Osteoblast (primary cell): ENCODE results near the gene DCAF6. TPM values are rescaled to one million over a fixed set of nuclear protein-coding genes. Genes with fewer than 3 reads are reported as not detected.

Experiments used
- DNase-seq: peaks from one replicate; pipeline ENCODE4 v3.0.0; 2011; ENCODE audit warnings: low spot score, mixed read lengths; ENCODE audit not compliant: insufficient read length; ENCODE audit errors: missing footprints
- H2AFZ ChIP-seq: 2 replicates; pipeline ENCODE4 v1.6.0; 2011; ENCODE audit warnings: mild to moderate bottlenecking, low read length
- H3K27ac ChIP-seq: 2 replicates; pipeline ENCODE4 v1.5.1; 2011; ENCODE audit warnings: mild to moderate bottlenecking, low read depth, low read length, moderate library complexity
- H3K27me3 ChIP-seq: 2 replicates; pipeline ENCODE4 v1.6.0; 2012; ENCODE audit warnings: mild to moderate bottlenecking, control low read depth, inconsistent platforms, low read length, moderate library complexity; ENCODE audit not compliant: insufficient read depth
- H3K36me3 ChIP-seq: 2 replicates; pipeline ENCODE4 v1.5.1; 2011; ENCODE audit warnings: mild to moderate bottlenecking, low read length, control low read depth, moderate library complexity; ENCODE audit not compliant: insufficient read depth
- H3K4me1 ChIP-seq: 2 replicates; pipeline ENCODE4 v1.5.1; 2011; ENCODE audit warnings: mild to moderate bottlenecking, low read length, control low read depth, moderate library complexity; ENCODE audit not compliant: insufficient read depth
- H3K4me2 ChIP-seq: 2 replicates; pipeline ENCODE4 v1.6.0; 2011; ENCODE audit warnings: mild to moderate bottlenecking, low read length; ENCODE audit not compliant: insufficient read depth
- H3K4me3 ChIP-seq: fragments of 200-600 bp; sonication (generic); 3 replicates; pipeline ENCODE4 v1.5.1; 2012; ENCODE audit warnings: mild to moderate bottlenecking, low read length, inconsistent platforms; ENCODE audit not compliant: insufficient read depth
- H3K79me2 ChIP-seq: 2 replicates; pipeline ENCODE4 v1.6.0; 2012; ENCODE audit warnings: mild to moderate bottlenecking, low read length, control low read depth, inconsistent platforms; ENCODE audit not compliant: insufficient read depth
- H3K9me3 ChIP-seq: 2 replicates; pipeline ENCODE4 v1.5.1; 2011; ENCODE audit warnings: low read depth, low read length, control low read depth
- H4K20me1 ChIP-seq: 2 replicates; pipeline ENCODE4 v1.6.0; 2012; ENCODE audit warnings: mild to moderate bottlenecking, low read length, control low read depth; ENCODE audit not compliant: insufficient read depth
- CTCF ChIP-seq: IDR thresholded peaks from 2 replicates; pipeline ENCODE4 v1.5.1; 2011; ENCODE audit warnings: mild to moderate bottlenecking, low read depth, low read length, moderate library complexity; ENCODE audit errors: extremely low read depth
- total RNA-seq: library from RNA; depleted of rRNA; stranded (reverse); fragments of >200 nt; gene quantifications from 2 replicates; pipeline ENCODE4 v1.2.3, GENCODE V29; 2012

The DCAF6 gene
- total RNA-seq, 1 donor, result 91.6 TPM

- H3K36me3 ChIP-seq, result peaks cover 42% of the 10 kb centered on the region
- no peaks in the 10 kb centered on the region for H3K9me3 ChIP-seq
- peak; percentile 42 for DNase-seq
- no peak for TF ChIP-seq CTCF
- H3K4me3 ChIP-seq, result no peak overlapping the region
- H3K27ac ChIP-seq, result no peak overlapping the region
- peaks cover 2% of the 10 kb centered on the region for H3K79me2 ChIP-seq
- H4K20me1 ChIP-seq, result no peaks in the 10 kb centered on the region
- no peaks in the 10 kb centered on the region for H3K4me1 ChIP-seq
- no peak overlapping the region for H3K4me2 ChIP-seq
- no peak overlapping the region for H2AFZ ChIP-seq
- no peaks in the 10 kb centered on the region for H3K27me3 ChIP-seq
These were observed 57.2 kb downstream of the DCAF6 start for GRCh38 chr1:167993720-167994119.

GRCh38 chr1:167994560-167994959, 58.1 kb downstream of the DCAF6 start:
- no peaks in the 10 kb centered on the region for H3K4me1 ChIP-seq
- H3K4me3 ChIP-seq, result no peak overlapping the region
- no peaks in the 10 kb centered on the region for H3K9me3 ChIP-seq
- H3K27me3 ChIP-seq, result no peaks in the 10 kb centered on the region
- H2AFZ ChIP-seq, result no peak overlapping the region
- TF ChIP-seq CTCF, result no peak
- H4K20me1 ChIP-seq, result no peaks in the 10 kb centered on the region
- H3K4me2 ChIP-seq, result no peak overlapping the region
- H3K27ac ChIP-seq, result no peak overlapping the region
- H3K36me3 ChIP-seq, result peaks cover 42% of the 10 kb centered on the region
- peaks cover 2% of the 10 kb centered on the region for H3K79me2 ChIP-seq
- no peak for DNase-seq

- Histone ChIP-seq H3K27me3 (no peaks in the 10 kb centered on the region), H3K79me2 (peaks cover 2% of the 10 kb centered on the region), H3K4me3 (no peak overlapping the region), H3K27ac (no peak overlapping the region), H3K4me2 (no peak overlapping the region), H3K4me1 (no peaks in the 10 kb centered on the region), H4K20me1 (no peaks in the 10 kb centered on the region), H3K36me3 (peaks cover 42% of the 10 kb centered on the region), H3K9me3 (no peaks in the 10 kb centered on the region), H2AFZ (no peak overlapping the region)
- no peak for DNase-seq
- TF ChIP-seq CTCF, result no peak
These were observed 58.6 kb downstream of the DCAF6 start for GRCh38 chr1:167995038-167995437.

- no peaks in the 10 kb centered on the region for H3K27me3 ChIP-seq
- H3K36me3 ChIP-seq, result peaks cover 38% of the 10 kb centered on the region
- H4K20me1 ChIP-seq, result no peaks in the 10 kb centered on the region
- H2AFZ ChIP-seq, result no peak overlapping the region
- no peaks in the 10 kb centered on the region for H3K4me1 ChIP-seq
- H3K4me2 ChIP-seq, result no peak overlapping the region
- H3K79me2 ChIP-seq, result peaks cover 2% of the 10 kb centered on the region
- H3K9me3 ChIP-seq, result no peaks in the 10 kb centered on the region
- no peak overlapping the region for H3K27ac ChIP-seq
- H3K4me3 ChIP-seq, result no peak overlapping the region
- TF ChIP-seq CTCF, result no peak
- DNase-seq, result no peak
These were observed 59.8 kb downstream of the DCAF6 start for GRCh38 chr1:167996266-167996665.
